ENCODE measurements around the gene KCNJ6. TPM values are rescaled to one million over a fixed set of nuclear protein-coding genes. Genes with fewer than 3 reads are reported as not detected.

KCNJ6 gene
- total RNA-seq, 2 donors from 2014 or later = 0.33 TPM; not detected in 1

DNA sequence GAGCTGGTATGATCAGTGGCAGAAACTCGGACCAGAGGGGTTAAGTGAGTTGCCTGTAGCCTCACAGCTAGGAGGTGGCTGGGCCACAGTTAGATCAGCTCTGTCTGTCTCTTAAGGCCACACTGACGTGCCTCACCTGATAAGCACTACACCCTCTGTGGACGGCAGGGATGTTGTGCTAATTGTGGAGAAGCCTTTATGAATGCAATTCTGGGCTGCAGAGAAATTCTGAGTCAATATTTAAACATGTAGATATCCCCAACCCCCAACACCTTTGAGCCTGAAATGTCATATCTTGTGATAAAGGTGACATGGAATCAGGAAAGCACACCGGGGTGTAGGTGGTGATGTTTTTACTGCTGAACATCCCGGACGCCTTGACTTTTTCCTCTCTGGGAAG is 88.3 kb downstream of the KCNJ6 start:
- TF ChIP-seq, protein P1, sequence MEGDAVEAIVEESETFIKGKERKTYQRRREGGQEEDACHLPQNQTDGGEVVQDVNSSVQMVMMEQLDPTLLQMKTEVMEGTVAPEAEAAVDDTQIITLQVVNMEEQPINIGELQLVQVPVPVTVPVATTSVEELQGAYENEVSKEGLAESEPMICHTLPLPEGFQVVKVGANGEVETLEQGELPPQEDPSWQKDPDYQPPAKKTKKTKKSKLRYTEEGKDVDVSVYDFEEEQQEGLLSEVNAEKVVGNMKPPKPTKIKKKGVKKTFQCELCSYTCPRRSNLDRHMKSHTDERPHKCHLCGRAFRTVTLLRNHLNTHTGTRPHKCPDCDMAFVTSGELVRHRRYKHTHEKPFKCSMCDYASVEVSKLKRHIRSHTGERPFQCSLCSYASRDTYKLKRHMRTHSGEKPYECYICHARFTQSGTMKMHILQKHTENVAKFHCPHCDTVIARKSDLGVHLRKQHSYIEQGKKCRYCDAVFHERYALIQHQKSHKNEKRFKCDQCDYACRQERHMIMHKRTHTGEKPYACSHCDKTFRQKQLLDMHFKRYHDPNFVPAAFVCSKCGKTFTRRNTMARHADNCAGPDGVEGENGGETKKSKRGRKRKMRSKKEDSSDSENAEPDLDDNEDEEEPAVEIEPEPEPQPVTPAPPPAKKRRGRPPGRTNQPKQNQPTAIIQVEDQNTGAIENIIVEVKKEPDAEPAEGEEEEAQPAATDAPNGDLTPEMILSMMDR (conservative IDR thresholded peaks at IDR 0.05) = no peak
- 85 to 100% methylated on average over 2 to 6 of the region's 6 CpGs for WGBS, 2 experiments (ENCODE audit: insufficient coverage in 1 of 2, insufficient read length in 1 of 2)
- Histone ChIP-seq H3K36me3 (ENCODE audit: control insufficient read depth, insufficient read depth, low read length) (no peaks in the 10 kb centered on the region), H3K9me3 (ENCODE audit: control insufficient read depth, low read length) (no peaks in the 10 kb centered on the region), H3K27me3 (ENCODE audit: control insufficient read depth, insufficient read depth, low read length, poor library complexity, severe bottlenecking) (no peaks in the 10 kb centered on the region), H3K9ac (ENCODE audit: extremely low read depth, low read length, poor library complexity, severe bottlenecking) (no peak overlapping the region), H3K27ac (ENCODE audit: low read depth, low read length) (no peak overlapping the region), H3K4me3 (ENCODE audit: low read length) (no peak overlapping the region), H3K4me1 (ENCODE audit: control insufficient read depth, insufficient read depth, low read length) (peaks cover 9% of the 10 kb centered on the region)
- DNase-seq = no peak
- H3K9me3 Mint-ChIP-seq = no peaks in the 10 kb centered on the region
- no peak overlapping the region for H3K4me3 Mint-ChIP-seq
- H3K27me3 Mint-ChIP-seq (ENCODE audit: insufficient read depth) = peaks cover 2% of the 10 kb centered on the region
- peaks cover 20% of the 10 kb centered on the region for H3K4me1 Mint-ChIP-seq
- H3K27ac Mint-ChIP-seq = no peak overlapping the region
- H3K36me3 Mint-ChIP-seq (ENCODE audit: low read depth) = no peaks in the 10 kb centered on the region

DNA sequence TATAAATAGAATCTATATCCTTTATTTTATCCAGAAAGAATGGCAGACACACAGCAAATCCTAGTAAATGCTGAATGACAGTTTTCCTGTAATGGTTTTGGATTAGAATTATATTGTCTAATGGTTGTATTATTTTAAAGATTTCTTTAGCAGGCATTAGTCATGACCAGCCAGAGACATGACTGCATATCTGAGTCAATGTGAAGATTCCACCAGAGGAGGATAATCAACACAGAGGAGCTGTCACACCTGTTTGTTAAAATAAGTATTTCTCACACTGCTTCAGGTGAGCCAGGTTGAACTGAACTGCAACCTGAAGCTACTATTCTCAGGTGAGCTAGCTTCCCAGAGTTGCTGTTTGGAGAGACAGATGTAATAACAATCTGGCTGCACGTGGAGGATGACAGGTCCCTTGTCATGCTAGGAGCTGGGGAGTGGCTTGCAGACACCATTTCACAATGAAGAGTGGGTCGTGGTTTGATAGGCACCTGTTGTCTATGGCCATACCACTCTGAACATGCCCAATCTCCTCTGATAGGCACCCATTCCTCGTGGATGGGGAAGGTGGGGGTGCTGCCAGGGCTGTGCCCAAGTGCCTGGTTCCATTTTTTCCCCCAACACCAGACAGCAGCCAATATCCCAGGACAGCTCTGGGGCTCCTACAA is 94.3 kb downstream of the KCNJ6 start:
- Histone ChIP-seq H3K36me3 (ENCODE audit: control insufficient read depth, insufficient read depth, low read length) (no peaks in the 10 kb centered on the region), H3K4me1 (ENCODE audit: control insufficient read depth, insufficient read depth, low read length) (no peaks in the 10 kb centered on the region), H3K9me3 (ENCODE audit: control insufficient read depth, low read length) (no peaks in the 10 kb centered on the region), H3K27me3 (ENCODE audit: control insufficient read depth, insufficient read depth, low read length, poor library complexity, severe bottlenecking) (no peaks in the 10 kb centered on the region), H3K9ac (ENCODE audit: extremely low read depth, low read length, poor library complexity, severe bottlenecking) (no peak overlapping the region), H3K4me3 (ENCODE audit: low read length) (no peak overlapping the region), H3K27ac (ENCODE audit: low read depth, low read length) (no peak overlapping the region)
- Mint-ChIP-seq H3K9me3 (no peaks in the 10 kb centered on the region), H3K4me1 (peaks cover 21% of the 10 kb centered on the region), H3K4me3 (no peak overlapping the region), H3K36me3 (ENCODE audit: low read depth) (no peaks in the 10 kb centered on the region), H3K27ac (no peak overlapping the region), H3K27me3 (ENCODE audit: insufficient read depth) (peaks cover 2% of the 10 kb centered on the region)
- TF ChIP-seq, protein P1 (conservative IDR thresholded peaks at IDR 0.05) = no peak
- WGBS, 2 experiments (ENCODE audit: insufficient coverage in 1 of 2, insufficient read length in 1 of 2) = 88 to 100% methylated on average over 1 to 3 of the region's 3 CpGs
- no peak for DNase-seq

DNA sequence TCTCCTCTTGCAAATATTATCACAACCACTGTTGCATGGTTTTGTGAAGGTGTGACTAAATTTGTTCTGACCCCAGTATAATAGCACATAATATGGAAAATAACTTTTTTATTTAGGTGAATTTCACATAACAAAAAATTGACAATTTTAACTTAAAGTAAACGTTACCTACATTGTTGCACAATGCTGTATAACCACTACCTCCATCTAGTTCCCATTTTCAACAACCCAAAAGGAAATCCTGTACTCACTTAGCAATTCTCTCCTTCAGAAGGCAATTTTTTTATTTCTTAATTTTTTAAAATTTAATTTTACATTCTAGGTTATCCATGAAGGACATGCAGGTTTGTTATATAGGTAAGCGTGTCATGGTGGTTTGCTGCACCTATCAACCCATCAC is 95.2 kb downstream of the KCNJ6 start:
- H3K27ac Mint-ChIP-seq = no peak overlapping the region
- H3K27ac ChIP-seq (ENCODE audit: low read depth, low read length) = no peak overlapping the region
- no peaks in the 10 kb centered on the region for H3K36me3 Mint-ChIP-seq (ENCODE audit: low read depth)
- 88 to 100% methylated on average over 1 to 2 of the region's 2 CpGs for WGBS, 2 experiments (ENCODE audit: insufficient coverage in 1 of 2, insufficient read length in 1 of 2)
- H3K36me3 ChIP-seq (ENCODE audit: control insufficient read depth, insufficient read depth, low read length) = no peaks in the 10 kb centered on the region
- no peaks in the 10 kb centered on the region for H3K9me3 ChIP-seq (ENCODE audit: control insufficient read depth, low read length)
- H3K27me3 ChIP-seq (ENCODE audit: control insufficient read depth, insufficient read depth, low read length, poor library complexity, severe bottlenecking) = no peaks in the 10 kb centered on the region
- peaks cover 2% of the 10 kb centered on the region for H3K27me3 Mint-ChIP-seq (ENCODE audit: insufficient read depth)
- no peaks in the 10 kb centered on the region for H3K4me1 ChIP-seq (ENCODE audit: control insufficient read depth, insufficient read depth, low read length)
- no peaks in the 10 kb centered on the region for H3K9me3 Mint-ChIP-seq
- peaks cover 21% of the 10 kb centered on the region for H3K4me1 Mint-ChIP-seq
- no peak for DNase-seq
- H3K9ac ChIP-seq (ENCODE audit: extremely low read depth, low read length, poor library complexity, severe bottlenecking) = no peak overlapping the region
- TF ChIP-seq, protein P1 (conservative IDR thresholded peaks at IDR 0.05) = no peak
- H3K4me3 ChIP-seq (ENCODE audit: low read length) = no peak overlapping the region
- no peak overlapping the region for H3K4me3 Mint-ChIP-seq
